Neural progenitor cell (in vitro differentiated cells): ENCODE results near the gene ABCA10. TPM values are rescaled to one million over a fixed set of nuclear protein-coding genes. Genes with fewer than 3 reads are reported as not detected.
A peak's percentile ranks its signal among the peaks of the same experiment; 100 is the strongest.
"Not testable (repeated sequence)": the region's sequence is repeated elsewhere in the genome, so short reads cannot be mapped to it uniquely, and the experiment has no call there.

Source experiments
- DNase-seq: peaks from one replicate; pipeline ENCODE4 v3.0.0-alpha.2; 2016; ENCODE audit warnings: low spot score
- H2AFZ ChIP-seq: fragments of 200-600 bp; sonication (generic); replicated peaks from 2 replicates; pipeline ENCODE4 v1.6.1; 2016; ENCODE audit warnings: antibody characterized with exemption
- H3F3A ChIP-seq: fragments of 200-600 bp; sonication (generic); 2 replicates; pipeline ENCODE4 v1.6.1; 2016; ENCODE audit warnings: antibody characterized with exemption, low read depth
- H3K27ac ChIP-seq: fragments of 200-600 bp; sonication (generic); 2 replicates; pipeline ENCODE4 v1.5.1; 2016; ENCODE audit warnings: mild to moderate bottlenecking
- H3K27me3 ChIP-seq: fragments of 200-600 bp; sonication (generic); 2 replicates; pipeline ENCODE4 v1.6.1; 2016; ENCODE audit warnings: mild to moderate bottlenecking, moderate library complexity
- H3K36me3 ChIP-seq: fragments of 200-600 bp; sonication (generic); 2 replicates; pipeline ENCODE4 v1.5.1; 2016
- H3K4me1 ChIP-seq: fragments of 200-600 bp; sonication (generic); 2 replicates; pipeline ENCODE4 v1.6.1; 2016; ENCODE audit warnings: mixed run types
- H3K4me2 ChIP-seq: fragments of 200-600 bp; sonication (generic); 2 replicates; pipeline ENCODE4 v1.6.1; 2016
- H3K4me3 ChIP-seq: fragments of 200-600 bp; sonication (generic); 2 replicates; pipeline ENCODE4 v1.5.1; 2016
- H3K79me2 ChIP-seq: fragments of 200-600 bp; sonication (generic); 2 replicates; pipeline ENCODE4 v1.6.1; 2016; ENCODE audit warnings: low read depth
- H3K9ac ChIP-seq: fragments of 200-600 bp; sonication (generic); 2 replicates; pipeline ENCODE4 v1.6.1; 2016
- H3K9me3 ChIP-seq: fragments of 200-600 bp; sonication (generic); 2 replicates; pipeline ENCODE4 v1.5.1; 2016; ENCODE audit warnings: low read depth
- H4K20me1 ChIP-seq: fragments of 200-600 bp; sonication (generic); 2 replicates; pipeline ENCODE4 v1.6.1; 2016; ENCODE audit warnings: low read depth
- H3K27ac Mint-ChIP-seq: 3 replicates; pipeline ENCODE4 v1.8.0; 2021; ENCODE audit warnings: mixed read lengths
- H3K27me3 Mint-ChIP-seq: 2 replicates; pipeline ENCODE4 v1.8.0; 2022; ENCODE audit warnings: low read depth, mild to moderate bottlenecking, inconsistent platforms, moderate library complexity, mixed read lengths; ENCODE audit not compliant: insufficient read depth
- H3K36me3 Mint-ChIP-seq: 3 replicates; pipeline ENCODE4 v1.8.0; 2021; ENCODE audit warnings: mixed read lengths
- H3K4me1 Mint-ChIP-seq: 3 replicates; pipeline ENCODE4 v1.8.0; 2021; ENCODE audit warnings: mixed read lengths
- H3K4me3 Mint-ChIP-seq: 3 replicates; pipeline ENCODE4 v1.8.0; 2021; ENCODE audit warnings: mild to moderate bottlenecking, moderate library complexity, mixed read lengths
- H3K9me3 Mint-ChIP-seq: 3 replicates; pipeline ENCODE4 v1.8.0; 2020; ENCODE audit warnings: mixed read lengths
- EZH2 ChIP-seq: fragments of 200-600 bp; sonication (generic); IDR thresholded peaks from 2 replicates; pipeline ENCODE4 v1.6.1; 2017; ENCODE audit warnings: antibody characterized with exemption, mild to moderate bottlenecking, moderate library complexity
- EZH2phosphoT487 ChIP-seq: fragments of 200-600 bp; sonication (generic); IDR thresholded peaks from 2 replicates; pipeline ENCODE4 v1.6.1; 2017; ENCODE audit warnings: antibody characterized with exemption
- total RNA-seq: library from RNA; depleted of rRNA; stranded (reverse); fragments of >200 nt; gene quantifications from 2 replicates; pipeline ENCODE4 v1.2.3, GENCODE V29; 2015; ENCODE audit warnings: low replicate concordance
- TF ChIP-seq, protein P1 (sequence below): fragments of 200-600 bp; sonication (generic); IDR thresholded peaks from 2 replicates; pipeline ENCODE4 v1.5.1; 2017; ENCODE audit warnings: antibody characterized with exemption, mild to moderate bottlenecking

Gene ABCA10, protein sequence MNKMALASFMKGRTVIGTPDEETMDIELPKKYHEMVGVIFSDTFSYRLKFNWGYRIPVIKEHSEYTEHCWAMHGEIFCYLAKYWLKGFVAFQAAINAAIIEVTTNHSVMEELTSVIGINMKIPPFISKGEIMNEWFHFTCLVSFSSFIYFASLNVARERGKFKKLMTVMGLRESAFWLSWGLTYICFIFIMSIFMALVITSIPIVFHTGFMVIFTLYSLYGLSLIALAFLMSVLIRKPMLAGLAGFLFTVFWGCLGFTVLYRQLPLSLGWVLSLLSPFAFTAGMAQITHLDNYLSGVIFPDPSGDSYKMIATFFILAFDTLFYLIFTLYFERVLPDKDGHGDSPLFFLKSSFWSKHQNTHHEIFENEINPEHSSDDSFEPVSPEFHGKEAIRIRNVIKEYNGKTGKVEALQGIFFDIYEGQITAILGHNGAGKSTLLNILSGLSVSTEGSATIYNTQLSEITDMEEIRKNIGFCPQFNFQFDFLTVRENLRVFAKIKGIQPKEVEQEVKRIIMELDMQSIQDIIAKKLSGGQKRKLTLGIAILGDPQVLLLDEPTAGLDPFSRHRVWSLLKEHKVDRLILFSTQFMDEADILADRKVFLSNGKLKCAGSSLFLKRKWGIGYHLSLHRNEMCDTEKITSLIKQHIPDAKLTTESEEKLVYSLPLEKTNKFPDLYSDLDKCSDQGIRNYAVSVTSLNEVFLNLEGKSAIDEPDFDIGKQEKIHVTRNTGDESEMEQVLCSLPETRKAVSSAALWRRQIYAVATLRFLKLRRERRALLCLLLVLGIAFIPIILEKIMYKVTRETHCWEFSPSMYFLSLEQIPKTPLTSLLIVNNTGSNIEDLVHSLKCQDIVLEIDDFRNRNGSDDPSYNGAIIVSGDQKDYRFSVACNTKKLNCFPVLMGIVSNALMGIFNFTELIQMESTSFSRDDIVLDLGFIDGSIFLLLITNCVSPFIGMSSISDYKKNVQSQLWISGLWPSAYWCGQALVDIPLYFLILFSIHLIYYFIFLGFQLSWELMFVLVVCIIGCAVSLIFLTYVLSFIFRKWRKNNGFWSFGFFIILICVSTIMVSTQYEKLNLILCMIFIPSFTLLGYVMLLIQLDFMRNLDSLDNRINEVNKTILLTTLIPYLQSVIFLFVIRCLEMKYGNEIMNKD (N-terminal part only)
- total RNA-seq = 0.09 and 0.21 TPM in 2 replicates

DNA sequence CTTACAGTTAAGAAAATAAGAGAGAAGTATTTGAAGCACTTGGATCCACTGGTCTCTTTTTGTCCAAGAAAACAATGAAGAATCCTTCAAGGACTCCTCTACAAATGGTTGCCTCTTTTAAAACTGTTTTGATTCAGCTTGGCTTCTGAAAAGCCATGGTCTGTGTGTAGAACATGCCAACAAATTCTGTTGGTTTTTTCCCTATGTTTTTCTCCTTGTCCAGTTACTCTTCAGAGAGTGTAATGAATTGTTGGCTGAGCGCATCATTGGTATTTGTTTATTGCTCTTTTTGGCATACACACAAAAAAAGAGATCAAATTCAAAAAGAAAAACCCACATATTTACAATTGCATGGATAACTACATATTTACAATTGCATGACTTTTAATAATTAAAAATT, at the start of gene ABCA10:
Gene ABCA10 (minus strand): TSS at position 249 of the 400 bp plus-strand sequence. CDS start 3,466 bp downstream, outside the sequence.
- no peak within 1 kb of the TSS for H3K27ac ChIP-seq
- TF ChIP-seq EZH2 (no peak), EZH2phosphoT487 (no peak)
- TF ChIP-seq, protein P1, sequence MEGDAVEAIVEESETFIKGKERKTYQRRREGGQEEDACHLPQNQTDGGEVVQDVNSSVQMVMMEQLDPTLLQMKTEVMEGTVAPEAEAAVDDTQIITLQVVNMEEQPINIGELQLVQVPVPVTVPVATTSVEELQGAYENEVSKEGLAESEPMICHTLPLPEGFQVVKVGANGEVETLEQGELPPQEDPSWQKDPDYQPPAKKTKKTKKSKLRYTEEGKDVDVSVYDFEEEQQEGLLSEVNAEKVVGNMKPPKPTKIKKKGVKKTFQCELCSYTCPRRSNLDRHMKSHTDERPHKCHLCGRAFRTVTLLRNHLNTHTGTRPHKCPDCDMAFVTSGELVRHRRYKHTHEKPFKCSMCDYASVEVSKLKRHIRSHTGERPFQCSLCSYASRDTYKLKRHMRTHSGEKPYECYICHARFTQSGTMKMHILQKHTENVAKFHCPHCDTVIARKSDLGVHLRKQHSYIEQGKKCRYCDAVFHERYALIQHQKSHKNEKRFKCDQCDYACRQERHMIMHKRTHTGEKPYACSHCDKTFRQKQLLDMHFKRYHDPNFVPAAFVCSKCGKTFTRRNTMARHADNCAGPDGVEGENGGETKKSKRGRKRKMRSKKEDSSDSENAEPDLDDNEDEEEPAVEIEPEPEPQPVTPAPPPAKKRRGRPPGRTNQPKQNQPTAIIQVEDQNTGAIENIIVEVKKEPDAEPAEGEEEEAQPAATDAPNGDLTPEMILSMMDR = no peak
- Mint-ChIP-seq H3K27me3 (no peaks in the 10 kb centered on the region), H3K4me3 (no peak within 1 kb of the TSS), H3K4me1 (no peaks in the 10 kb centered on the region), H3K27ac (no peak within 1 kb of the TSS), H3K9me3 (peaks cover 10% of the 10 kb centered on the region), H3K36me3 (no peaks in the 10 kb centered on the region)
- no peak for DNase-seq
- no peaks in the 10 kb centered on the region for H3K36me3 ChIP-seq
- H3K4me2 ChIP-seq = no peak within 1 kb of the TSS
- no peaks in the 10 kb centered on the region for H3K9me3 ChIP-seq
- no peaks in the 10 kb centered on the region for H3K27me3 ChIP-seq
- peak within 1 kb of the TSS; percentile 64 for H2AFZ ChIP-seq
- H3K4me1 ChIP-seq = no peaks in the 10 kb centered on the region
- no peak within 1 kb of the TSS for H3K9ac ChIP-seq
- H3F3A ChIP-seq = no peaks in the 10 kb centered on the region
- no peaks in the 10 kb centered on the region for H3K79me2 ChIP-seq
- no peak within 1 kb of the TSS for H3K4me3 ChIP-seq
- H4K20me1 ChIP-seq = no peaks in the 10 kb centered on the region

DNA sequence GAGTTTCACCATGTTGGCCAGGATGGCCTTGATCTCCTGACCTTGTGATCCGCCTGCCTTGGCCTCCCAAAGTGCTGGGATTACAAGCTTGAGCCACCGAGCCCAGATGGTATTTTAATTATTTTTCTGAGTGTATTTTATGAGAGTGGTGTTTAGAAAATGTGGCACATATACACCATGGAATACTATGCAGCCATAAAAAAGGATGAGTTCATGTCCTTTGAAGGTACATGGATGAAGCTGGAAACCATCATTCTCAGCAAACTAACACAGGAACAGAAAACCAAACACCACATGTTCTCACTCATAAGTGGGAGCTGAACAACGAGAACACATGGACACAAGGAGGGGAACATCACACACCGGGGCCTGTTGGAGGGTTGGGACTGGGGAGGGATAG, 47.7 kb upstream of the ABCA10 start:
- not testable (repeated sequence) for H3K9ac ChIP-seq, H3K27me3 ChIP-seq, H3K27ac Mint-ChIP-seq, H3F3A ChIP-seq, H3K79me2 ChIP-seq, H3K36me3 ChIP-seq, H3K4me1 Mint-ChIP-seq, DNase-seq, H3K36me3 Mint-ChIP-seq, H3K4me3 Mint-ChIP-seq, H3K4me2 ChIP-seq, H2AFZ ChIP-seq, H4K20me1 ChIP-seq, H3K9me3 Mint-ChIP-seq, H3K27me3 Mint-ChIP-seq, H3K4me1 ChIP-seq, H3K4me3 ChIP-seq, H3K9me3 ChIP-seq, H3K27ac ChIP-seq

DNA sequence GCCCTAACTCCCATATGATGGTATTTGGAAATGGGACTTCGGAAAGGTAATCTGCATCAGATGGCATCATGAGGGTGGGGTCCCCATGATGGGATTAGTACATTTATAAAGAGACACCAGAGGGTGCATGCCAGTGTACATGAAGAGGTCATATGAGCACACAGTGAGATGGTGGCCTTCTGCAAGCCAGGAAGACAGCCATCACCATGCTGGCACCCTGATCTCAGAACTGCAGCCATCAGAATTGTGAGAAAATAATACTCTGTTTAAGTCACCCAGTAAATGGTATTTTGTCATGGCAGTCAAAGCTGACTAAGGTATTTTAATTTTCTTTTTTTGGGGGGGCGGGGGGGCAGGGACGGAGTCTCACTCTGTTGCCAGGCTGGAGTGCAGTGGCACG, 47.1 kb upstream of the ABCA10 start:
- Mint-ChIP-seq H3K27ac (peak overlapping the region; percentile 28), H3K27me3 (no peaks in the 10 kb centered on the region), H3K4me1 (no peaks in the 10 kb centered on the region), H3K9me3 (peaks cover 3% of the 10 kb centered on the region), H3K4me3 (no peak overlapping the region), H3K36me3 (no peaks in the 10 kb centered on the region)
- Histone ChIP-seq H3K36me3 (no peaks in the 10 kb centered on the region), H2AFZ (no peak overlapping the region), H3F3A (no peaks in the 10 kb centered on the region), H3K4me2 (no peak overlapping the region), H3K9ac (no peak overlapping the region), H3K9me3 (no peaks in the 10 kb centered on the region), H3K79me2 (no peaks in the 10 kb centered on the region), H3K4me3 (no peak overlapping the region), H3K27ac (no peak overlapping the region), H3K27me3 (no peaks in the 10 kb centered on the region), H4K20me1 (no peaks in the 10 kb centered on the region), H3K4me1 (no peaks in the 10 kb centered on the region)
- TF ChIP-seq EZH2 = no peak
- TF ChIP-seq, protein P1 = no peak
- TF ChIP-seq EZH2phosphoT487 = no peak
- DNase-seq = no peak
